ENCODE data around the gene KLHL35. TPM values are rescaled to one million over a fixed set of nuclear protein-coding genes. Genes with fewer than 3 reads are reported as not detected.

KLHL35 gene
- total RNA-seq, 1 experiment from 2014 or later, result 8.4 TPM

DNA sequence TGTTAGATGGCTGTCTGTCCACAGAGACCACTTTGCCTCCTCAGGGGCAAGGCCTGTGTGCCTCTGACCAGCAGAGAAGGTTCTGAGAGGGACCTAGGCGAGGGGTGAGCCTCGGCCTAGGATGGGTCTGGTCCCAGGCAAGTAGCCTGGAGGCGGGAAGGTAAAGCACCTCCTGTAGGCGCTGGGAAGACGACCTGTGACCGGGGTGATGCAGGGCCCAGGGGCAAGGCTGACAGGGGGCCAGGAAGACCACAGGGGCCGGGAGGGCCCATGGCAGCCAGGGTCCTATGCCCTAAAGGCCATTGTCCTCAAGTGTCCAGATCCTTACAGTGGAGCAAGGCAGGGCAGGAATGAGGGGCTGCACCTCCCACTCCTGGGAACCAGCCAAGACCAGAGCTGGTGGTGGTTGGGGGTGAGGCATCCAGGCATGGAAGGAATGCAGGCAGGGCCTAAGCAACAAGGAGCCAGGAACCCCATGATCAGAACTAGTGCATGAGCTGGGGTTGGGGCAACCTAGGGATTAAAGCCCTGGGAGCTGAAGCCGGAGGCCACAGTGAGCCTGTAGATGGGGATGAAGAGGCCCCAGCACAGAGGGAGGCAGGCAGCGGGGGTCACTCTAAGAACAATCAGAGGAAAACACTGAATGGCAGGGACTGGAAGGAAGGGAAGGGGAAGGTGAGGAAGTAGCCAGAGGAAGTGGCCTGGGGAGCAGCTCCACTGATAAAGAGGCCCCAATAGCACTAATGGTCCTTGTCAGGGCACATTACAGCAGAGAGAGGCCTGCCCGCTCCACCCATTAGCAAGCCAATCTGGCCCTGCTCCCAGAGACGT is 32.9 kb upstream of the KLHL35 start:
- Histone ChIP-seq H3K9ac (ENCODE audit: low read length) (no peak overlapping the region), H2AFZ (ENCODE audit: low read length) (no peak overlapping the region), H3K9me3 (ENCODE audit: low read length) (no peaks in the 10 kb centered on the region), H3K27me3 (ENCODE audit: low read length) (no peaks in the 10 kb centered on the region), H3F3A (ENCODE audit: low read length, unreplicated experiment) (no peaks in the 10 kb centered on the region), H3K4me3 (ENCODE audit: low read length) (no peak overlapping the region), H3K4me1 (ENCODE audit: insufficient read depth, low read length) (no peaks in the 10 kb centered on the region), H3K79me2 (ENCODE audit: low read length) (no peaks in the 10 kb centered on the region), H3K36me3 (ENCODE audit: low read depth, low read length) (no peaks in the 10 kb centered on the region), H4K20me1 (ENCODE audit: low read length) (no peaks in the 10 kb centered on the region), H3K9me2 (replicated peaks; ENCODE audit: low read length) (no peaks in the 10 kb centered on the region), H3K27ac (ENCODE audit: low read length) (no peak overlapping the region), H3K4me2 (ENCODE audit: low read length) (no peak overlapping the region)
- ChIA-PET POLR2A (ENCODE audit: unreplicated experiment) (no interaction called here), CTCF (no interaction called here)
- BruUV-seq (replicated peaks), result no TSS peak
- no peak for DNase-seq
- TF ChIP-seq, protein P1, sequence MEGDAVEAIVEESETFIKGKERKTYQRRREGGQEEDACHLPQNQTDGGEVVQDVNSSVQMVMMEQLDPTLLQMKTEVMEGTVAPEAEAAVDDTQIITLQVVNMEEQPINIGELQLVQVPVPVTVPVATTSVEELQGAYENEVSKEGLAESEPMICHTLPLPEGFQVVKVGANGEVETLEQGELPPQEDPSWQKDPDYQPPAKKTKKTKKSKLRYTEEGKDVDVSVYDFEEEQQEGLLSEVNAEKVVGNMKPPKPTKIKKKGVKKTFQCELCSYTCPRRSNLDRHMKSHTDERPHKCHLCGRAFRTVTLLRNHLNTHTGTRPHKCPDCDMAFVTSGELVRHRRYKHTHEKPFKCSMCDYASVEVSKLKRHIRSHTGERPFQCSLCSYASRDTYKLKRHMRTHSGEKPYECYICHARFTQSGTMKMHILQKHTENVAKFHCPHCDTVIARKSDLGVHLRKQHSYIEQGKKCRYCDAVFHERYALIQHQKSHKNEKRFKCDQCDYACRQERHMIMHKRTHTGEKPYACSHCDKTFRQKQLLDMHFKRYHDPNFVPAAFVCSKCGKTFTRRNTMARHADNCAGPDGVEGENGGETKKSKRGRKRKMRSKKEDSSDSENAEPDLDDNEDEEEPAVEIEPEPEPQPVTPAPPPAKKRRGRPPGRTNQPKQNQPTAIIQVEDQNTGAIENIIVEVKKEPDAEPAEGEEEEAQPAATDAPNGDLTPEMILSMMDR (conservative IDR thresholded peaks at IDR 0.05; ENCODE audit: low read depth, low read length), result no peak
- no peak for TF ChIP-seq EZH2 (IDR thresholded peaks at IDR 0.05; ENCODE audit: low read length, unreplicated experiment)
- no peak for TF ChIP-seq EZH2phosphoT487 (IDR thresholded peaks at IDR 0.05; ENCODE audit: borderline replicate concordance, low read length)
- ATAC-seq, result no peak
- intact Hi-C loops (cut with micrococcal nuclease), result no loop called here

DNA sequence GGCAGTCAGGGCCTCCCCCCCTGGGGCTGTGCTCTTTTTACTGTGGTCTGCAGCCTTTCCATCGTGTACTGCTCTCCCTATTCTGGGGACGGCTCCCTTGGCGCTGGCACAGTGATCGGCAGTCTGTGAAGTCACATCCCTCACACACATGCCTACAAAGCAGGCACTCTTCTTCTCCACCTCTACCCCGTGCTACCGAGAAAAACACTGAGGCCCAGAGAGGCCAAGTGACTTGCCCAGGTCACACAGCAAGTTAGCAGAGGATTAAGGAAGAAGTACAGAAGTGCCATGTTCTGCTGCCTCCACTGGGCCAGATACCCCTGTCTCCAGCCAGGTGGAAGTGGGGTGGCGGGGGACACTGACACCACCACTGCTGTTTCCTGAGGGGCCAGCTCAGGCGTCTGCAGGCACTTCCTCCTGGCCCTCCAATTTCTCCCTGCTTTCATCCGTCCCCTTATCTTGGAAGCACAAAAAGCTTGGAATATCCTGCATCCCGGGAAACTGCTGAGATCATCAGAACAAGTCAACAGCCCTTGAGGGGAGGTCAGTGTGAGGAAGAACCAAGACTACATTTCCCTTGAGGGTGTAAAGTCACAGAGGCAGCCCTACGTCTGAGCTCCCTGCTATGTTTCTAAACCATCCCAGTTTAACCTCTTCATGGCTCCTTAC is 30.2 kb upstream of the KLHL35 start:
- intact Hi-C loops (cut with micrococcal nuclease), result no loop called here
- Histone ChIP-seq H3K36me3 (ENCODE audit: low read depth, low read length) (no peaks in the 10 kb centered on the region), H3K9ac (ENCODE audit: low read length) (no peak overlapping the region), H3K4me3 (ENCODE audit: low read length) (no peak overlapping the region), H3K4me2 (ENCODE audit: low read length) (no peak overlapping the region), H2AFZ (ENCODE audit: low read length) (no peak overlapping the region), H3K27me3 (ENCODE audit: low read length) (no peaks in the 10 kb centered on the region), H3K79me2 (ENCODE audit: low read length) (no peaks in the 10 kb centered on the region), H4K20me1 (ENCODE audit: low read length) (no peaks in the 10 kb centered on the region), H3K9me2 (replicated peaks; ENCODE audit: low read length) (no peaks in the 10 kb centered on the region), H3F3A (ENCODE audit: low read length, unreplicated experiment) (no peaks in the 10 kb centered on the region), H3K27ac (ENCODE audit: low read length) (no peak overlapping the region), H3K4me1 (ENCODE audit: insufficient read depth, low read length) (no peaks in the 10 kb centered on the region), H3K9me3 (ENCODE audit: low read length) (no peaks in the 10 kb centered on the region)
- DNase-seq, result no peak
- ChIA-PET CTCF (no interaction called here), POLR2A (ENCODE audit: unreplicated experiment) (no interaction called here)
- TF ChIP-seq EZH2 (IDR thresholded peaks at IDR 0.05; ENCODE audit: low read length, unreplicated experiment) (no peak), EZH2phosphoT487 (IDR thresholded peaks at IDR 0.05; ENCODE audit: borderline replicate concordance, low read length) (no peak)
- TF ChIP-seq, protein P1 (conservative IDR thresholded peaks at IDR 0.05; ENCODE audit: low read depth, low read length), result no peak
- ATAC-seq, result no peak
- no TSS peak for BruUV-seq (replicated peaks)

DNA sequence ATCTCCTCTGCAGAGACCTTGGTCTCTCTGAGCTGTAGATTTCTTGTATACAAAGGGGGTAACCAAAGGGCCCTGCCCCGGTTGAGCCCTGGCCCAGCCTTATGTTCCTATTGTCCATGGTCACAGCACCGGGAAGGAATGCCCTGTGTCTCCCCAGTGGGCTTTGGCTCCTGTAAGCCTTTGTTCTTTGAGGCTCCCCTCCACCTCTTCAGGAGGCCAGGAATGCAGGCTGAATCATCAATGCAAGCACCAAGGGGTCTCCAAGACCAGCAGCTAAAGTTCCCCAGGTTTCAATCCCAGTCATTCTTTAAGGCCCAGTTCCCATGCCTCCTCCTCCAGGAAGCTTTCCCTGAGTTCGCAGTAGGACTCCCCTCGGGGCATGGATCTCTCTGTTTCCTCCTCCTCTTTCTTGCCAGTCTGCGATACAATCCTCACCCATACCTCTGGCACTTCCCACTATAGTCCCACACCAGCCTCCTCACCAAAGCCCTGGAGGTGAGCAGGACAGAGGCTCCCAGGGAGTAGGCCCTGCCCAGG is 29.2 kb upstream of the KLHL35 start:
- no TSS peak for BruUV-seq (replicated peaks)
- no peaks in the 10 kb centered on the region for H3K9me2 ChIP-seq (replicated peaks; ENCODE audit: low read length)
- ATAC-seq (no peak), DNase-seq (no peak)
- intact Hi-C loops (cut with micrococcal nuclease), result no loop called here
- H3K4me3 ChIP-seq (ENCODE audit: low read length), result no peak overlapping the region
- no peak overlapping the region for H2AFZ ChIP-seq (ENCODE audit: low read length)
- no peak overlapping the region for H3K27ac ChIP-seq (ENCODE audit: low read length)
- H3K9ac ChIP-seq (ENCODE audit: low read length), result no peak overlapping the region
- no peaks in the 10 kb centered on the region for H3K79me2 ChIP-seq (ENCODE audit: low read length)
- ChIA-PET CTCF (no interaction called here), POLR2A (ENCODE audit: unreplicated experiment) (no interaction called here)
- no peaks in the 10 kb centered on the region for H3K4me1 ChIP-seq (ENCODE audit: insufficient read depth, low read length)
- no peaks in the 10 kb centered on the region for H3K36me3 ChIP-seq (ENCODE audit: low read depth, low read length)
- TF ChIP-seq EZH2 (IDR thresholded peaks at IDR 0.05; ENCODE audit: low read length, unreplicated experiment) (no peak), EZH2phosphoT487 (IDR thresholded peaks at IDR 0.05; ENCODE audit: borderline replicate concordance, low read length) (no peak)
- TF ChIP-seq, protein P1 (conservative IDR thresholded peaks at IDR 0.05; ENCODE audit: low read depth, low read length), result no peak
- no peaks in the 10 kb centered on the region for H3F3A ChIP-seq (ENCODE audit: low read length, unreplicated experiment)
- H3K27me3 ChIP-seq (ENCODE audit: low read length), result no peaks in the 10 kb centered on the region
- no peaks in the 10 kb centered on the region for H4K20me1 ChIP-seq (ENCODE audit: low read length)
- H3K4me2 ChIP-seq (ENCODE audit: low read length), result no peak overlapping the region
- H3K9me3 ChIP-seq (ENCODE audit: low read length), result no peaks in the 10 kb centered on the region
